MM.1S (cell line): ENCODE data around the gene ANP32B.

Source experiments
- EZH2phosphoT487 ChIP-seq: fragments of 300-600 bp; sonication (generic); IDR thresholded peaks from 2 replicates; pipeline ENCODE4 v1.6.1; 2018; ENCODE audit warnings: antibody characterized with exemption, low read length
- TF ChIP-seq, protein P1 (sequence below): fragments of 300-600 bp; sonication (generic); IDR thresholded peaks from 2 replicates; pipeline ENCODE4 v1.5.1; 2016; ENCODE audit warnings: antibody characterized with exemption, low read length, mixed read lengths

- TF ChIP-seq, protein P1, sequence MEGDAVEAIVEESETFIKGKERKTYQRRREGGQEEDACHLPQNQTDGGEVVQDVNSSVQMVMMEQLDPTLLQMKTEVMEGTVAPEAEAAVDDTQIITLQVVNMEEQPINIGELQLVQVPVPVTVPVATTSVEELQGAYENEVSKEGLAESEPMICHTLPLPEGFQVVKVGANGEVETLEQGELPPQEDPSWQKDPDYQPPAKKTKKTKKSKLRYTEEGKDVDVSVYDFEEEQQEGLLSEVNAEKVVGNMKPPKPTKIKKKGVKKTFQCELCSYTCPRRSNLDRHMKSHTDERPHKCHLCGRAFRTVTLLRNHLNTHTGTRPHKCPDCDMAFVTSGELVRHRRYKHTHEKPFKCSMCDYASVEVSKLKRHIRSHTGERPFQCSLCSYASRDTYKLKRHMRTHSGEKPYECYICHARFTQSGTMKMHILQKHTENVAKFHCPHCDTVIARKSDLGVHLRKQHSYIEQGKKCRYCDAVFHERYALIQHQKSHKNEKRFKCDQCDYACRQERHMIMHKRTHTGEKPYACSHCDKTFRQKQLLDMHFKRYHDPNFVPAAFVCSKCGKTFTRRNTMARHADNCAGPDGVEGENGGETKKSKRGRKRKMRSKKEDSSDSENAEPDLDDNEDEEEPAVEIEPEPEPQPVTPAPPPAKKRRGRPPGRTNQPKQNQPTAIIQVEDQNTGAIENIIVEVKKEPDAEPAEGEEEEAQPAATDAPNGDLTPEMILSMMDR = no peak
- TF ChIP-seq EZH2phosphoT487 = no peak
Observed at GRCh38 chr9:98049288-98050072, 66.3 kb downstream of the ANP32B start.
